ENCODE measurements around the gene TAF8. TPM values are rescaled to one million over a fixed set of nuclear protein-coding genes. Genes with fewer than 3 reads are reported as not detected.

TAF8 gene
- total RNA-seq, 4 donors from 2014 or later, result 24.5 to 37.6 (median 24.6) TPM

GRCh38 chr6:42093582-42094329, 43.4 kb downstream of the TAF8 start:
- no peak overlapping the region for H3K27ac ChIP-seq
- peak in 2 of 3 donors; percentile 63 to 66 for DNase-seq
- H3K9me3 ChIP-seq, result no peaks in the 10 kb centered on the region

DNA sequence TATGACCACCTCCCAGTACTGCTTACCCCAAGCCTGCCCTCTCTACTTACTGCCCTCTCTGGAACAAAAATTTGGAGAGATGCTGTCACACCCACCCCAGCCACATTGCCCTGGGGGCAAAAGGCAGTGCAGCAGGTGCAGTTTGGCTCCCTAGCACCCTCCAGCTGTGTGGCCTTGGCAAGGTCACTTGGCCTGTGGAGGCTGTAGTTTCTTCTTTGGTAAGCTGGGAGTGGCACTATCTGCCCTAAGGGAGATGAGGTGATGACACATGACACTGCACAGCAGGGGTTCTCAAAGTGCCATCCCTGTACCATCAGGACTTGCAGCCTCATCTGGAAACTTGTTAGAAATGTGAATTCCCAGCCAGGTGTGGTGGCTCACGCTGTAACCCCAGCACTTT, 44.8 kb downstream of the TAF8 start:
- H3K9me3 ChIP-seq, result no peaks in the 10 kb centered on the region

More at GRCh38 chr6:42093582-42094329, 43.4 kb downstream of the TAF8 start:
- H3K36me3 ChIP-seq, result no peaks in the 10 kb centered on the region
- no peak for TF ChIP-seq POLR2A (IDR thresholded peaks at IDR 0.05)
- TF ChIP-seq, protein P1, sequence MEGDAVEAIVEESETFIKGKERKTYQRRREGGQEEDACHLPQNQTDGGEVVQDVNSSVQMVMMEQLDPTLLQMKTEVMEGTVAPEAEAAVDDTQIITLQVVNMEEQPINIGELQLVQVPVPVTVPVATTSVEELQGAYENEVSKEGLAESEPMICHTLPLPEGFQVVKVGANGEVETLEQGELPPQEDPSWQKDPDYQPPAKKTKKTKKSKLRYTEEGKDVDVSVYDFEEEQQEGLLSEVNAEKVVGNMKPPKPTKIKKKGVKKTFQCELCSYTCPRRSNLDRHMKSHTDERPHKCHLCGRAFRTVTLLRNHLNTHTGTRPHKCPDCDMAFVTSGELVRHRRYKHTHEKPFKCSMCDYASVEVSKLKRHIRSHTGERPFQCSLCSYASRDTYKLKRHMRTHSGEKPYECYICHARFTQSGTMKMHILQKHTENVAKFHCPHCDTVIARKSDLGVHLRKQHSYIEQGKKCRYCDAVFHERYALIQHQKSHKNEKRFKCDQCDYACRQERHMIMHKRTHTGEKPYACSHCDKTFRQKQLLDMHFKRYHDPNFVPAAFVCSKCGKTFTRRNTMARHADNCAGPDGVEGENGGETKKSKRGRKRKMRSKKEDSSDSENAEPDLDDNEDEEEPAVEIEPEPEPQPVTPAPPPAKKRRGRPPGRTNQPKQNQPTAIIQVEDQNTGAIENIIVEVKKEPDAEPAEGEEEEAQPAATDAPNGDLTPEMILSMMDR (IDR thresholded peaks at IDR 0.05), result no peak
- H3K4me1 ChIP-seq, result peaks cover 0 to 13% (median 1%) of the 10 kb centered on the region in 4 donors
- H3K27me3 ChIP-seq, result no peaks in the 10 kb centered on the region
- no peak overlapping the region for H3K4me3 ChIP-seq

GRCh38 chr6:42095776-42096541, 45.6 kb downstream of the TAF8 start:
- Histone ChIP-seq H3K27ac (no peak overlapping the region), H3K4me3 (no peak overlapping the region), H3K4me1 (peaks cover 0 to 28% (median 5%) of the 10 kb centered on the region in 4 donors), H3K27me3 (no peaks in the 10 kb centered on the region), H3K36me3 (no peaks in the 10 kb centered on the region), H3K9me3 (no peaks in the 10 kb centered on the region)
- TF ChIP-seq POLR2A (IDR thresholded peaks at IDR 0.05), result no peak
- TF ChIP-seq, protein P1 (IDR thresholded peaks at IDR 0.05), result peak in 1 of 6 experiments; percentile 14
- no peak for DNase-seq

More for the DNA sequence above, 44.8 kb downstream of the TAF8 start:
- Histone ChIP-seq H3K4me1 (peaks cover 0 to 26% (median 5%) of the 10 kb centered on the region in 4 donors), H3K27me3 (no peaks in the 10 kb centered on the region), H3K4me3 (no peak overlapping the region), H3K27ac (no peak overlapping the region), H3K36me3 (no peaks in the 10 kb centered on the region)
- TF ChIP-seq, protein P1 (IDR thresholded peaks at IDR 0.05), result no peak
- no peak for TF ChIP-seq POLR2A (IDR thresholded peaks at IDR 0.05)
- DNase-seq, result no peak

DNA sequence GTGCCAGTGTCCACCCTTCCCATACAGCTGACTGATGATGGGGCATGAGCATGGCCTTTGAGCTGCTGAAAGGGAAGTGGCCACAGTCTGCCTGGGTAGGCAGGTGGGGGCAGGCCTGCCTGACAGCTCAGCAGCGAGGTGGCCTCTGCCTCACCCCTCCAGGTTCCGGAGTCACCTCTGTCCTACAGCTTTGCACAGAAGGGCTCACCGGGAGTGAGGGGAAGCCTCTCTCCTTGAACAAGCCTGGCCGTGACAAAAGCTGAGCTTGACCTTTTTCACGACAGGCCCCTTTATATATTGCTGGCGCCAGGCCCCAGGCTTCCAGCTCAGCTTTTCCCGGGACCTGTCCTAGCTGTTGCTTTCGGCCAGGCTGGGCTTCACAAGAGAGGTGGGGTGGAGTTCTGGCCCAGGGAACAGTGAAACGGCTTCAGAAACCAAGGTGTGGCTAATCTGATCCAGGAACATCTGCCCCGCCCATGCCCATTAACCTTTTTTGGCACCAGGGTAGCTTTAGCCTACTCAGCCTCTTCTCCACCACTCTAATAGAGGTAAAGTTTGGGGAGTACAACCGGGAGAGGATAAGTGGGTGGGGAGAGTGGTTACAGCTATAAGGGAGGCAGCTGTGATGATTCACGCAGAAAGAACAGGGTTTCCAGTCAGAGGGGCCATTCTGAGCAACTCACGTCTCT, 49.2 kb downstream of the TAF8 start:
- no peaks in the 10 kb centered on the region for H3K9me3 ChIP-seq
- TF ChIP-seq, protein P1 (IDR thresholded peaks at IDR 0.05), result no peak
- peak in 1 of 2 donors; percentile 9 for TF ChIP-seq POLR2A (IDR thresholded peaks at IDR 0.05)
- peak in 2 of 3 donors; percentile 79 to 80 for DNase-seq
- H3K36me3 ChIP-seq, result no peaks in the 10 kb centered on the region
- H3K27me3 ChIP-seq, result no peaks in the 10 kb centered on the region
- H3K27ac ChIP-seq, result peak overlapping the region in 3 of 4 donors; percentile 71 to 94 (median 87)
- no peak overlapping the region for H3K4me3 ChIP-seq
- H3K4me1 ChIP-seq, result peaks cover 7 to 42% (median 8%) of the 10 kb centered on the region in 4 donors
